ENCODE data around the gene ZFP82.
A peak's percentile ranks its signal among the peaks of the same experiment; 100 is the strongest.

- peak; percentile 58 for TF ChIP-seq POLR2A (IDR thresholded peaks at IDR 0.05; ENCODE audit: low read depth, low read length)
- TF ChIP-seq POLR2AphosphoS5 (IDR thresholded peaks at IDR 0.05; ENCODE audit: insufficient read depth, low read depth, low read length), result no peak
- TF ChIP-seq CTCF (IDR thresholded peaks at IDR 0.05; ENCODE audit: extremely low read depth in 1 of 2, insufficient read depth in 1 of 2, low read depth in 1 of 2, low read length in 2 of 2), result peak in 1 of 2 donors; percentile 20
- no peak for TF ChIP-seq MAX (IDR thresholded peaks at IDR 0.05; ENCODE audit: insufficient read depth, insufficient read length)
- no peak for TF ChIP-seq EZH2 (IDR thresholded peaks at IDR 0.05; ENCODE audit: borderline replicate concordance, low read depth, low read length, severe bottlenecking)
- no peak for TF ChIP-seq JUN (IDR thresholded peaks at IDR 0.05; ENCODE audit: borderline replicate concordance, insufficient read depth, insufficient read length, low read depth)
- no peak for TF ChIP-seq FOS (IDR thresholded peaks at IDR 0.05; ENCODE audit: borderline replicate concordance, insufficient read depth, low read length)
- no peak for TF ChIP-seq MYC (IDR thresholded peaks at IDR 0.05; ENCODE audit: low read depth, low read length)
- no peak for TF ChIP-seq GATA2 (IDR thresholded peaks at IDR 0.05; ENCODE audit: insufficient read depth, insufficient read length, low read depth, low read length)
Observed at GRCh38 chr19:36378625-36379509, 39.6 kb downstream of the ZFP82 start, which contains the start of gene ZFP14.

All from endothelial cell of umbilical vein (primary cell).